Dedifferentiated amniotic fluid mesenchymal stem cell (primary cell): ENCODE data around the gene SYT2.
"Not testable (repeated sequence)": the region's sequence is repeated elsewhere in the genome, so short reads cannot be mapped to it uniquely, and the experiment has no call there.

ENCODE experiments used
- DNase-seq: peaks from one replicate; pipeline ENCODE4 v3.0.0-alpha.2; 2016; ENCODE audit errors: extremely low spot score

The SYT2 gene

DNA sequence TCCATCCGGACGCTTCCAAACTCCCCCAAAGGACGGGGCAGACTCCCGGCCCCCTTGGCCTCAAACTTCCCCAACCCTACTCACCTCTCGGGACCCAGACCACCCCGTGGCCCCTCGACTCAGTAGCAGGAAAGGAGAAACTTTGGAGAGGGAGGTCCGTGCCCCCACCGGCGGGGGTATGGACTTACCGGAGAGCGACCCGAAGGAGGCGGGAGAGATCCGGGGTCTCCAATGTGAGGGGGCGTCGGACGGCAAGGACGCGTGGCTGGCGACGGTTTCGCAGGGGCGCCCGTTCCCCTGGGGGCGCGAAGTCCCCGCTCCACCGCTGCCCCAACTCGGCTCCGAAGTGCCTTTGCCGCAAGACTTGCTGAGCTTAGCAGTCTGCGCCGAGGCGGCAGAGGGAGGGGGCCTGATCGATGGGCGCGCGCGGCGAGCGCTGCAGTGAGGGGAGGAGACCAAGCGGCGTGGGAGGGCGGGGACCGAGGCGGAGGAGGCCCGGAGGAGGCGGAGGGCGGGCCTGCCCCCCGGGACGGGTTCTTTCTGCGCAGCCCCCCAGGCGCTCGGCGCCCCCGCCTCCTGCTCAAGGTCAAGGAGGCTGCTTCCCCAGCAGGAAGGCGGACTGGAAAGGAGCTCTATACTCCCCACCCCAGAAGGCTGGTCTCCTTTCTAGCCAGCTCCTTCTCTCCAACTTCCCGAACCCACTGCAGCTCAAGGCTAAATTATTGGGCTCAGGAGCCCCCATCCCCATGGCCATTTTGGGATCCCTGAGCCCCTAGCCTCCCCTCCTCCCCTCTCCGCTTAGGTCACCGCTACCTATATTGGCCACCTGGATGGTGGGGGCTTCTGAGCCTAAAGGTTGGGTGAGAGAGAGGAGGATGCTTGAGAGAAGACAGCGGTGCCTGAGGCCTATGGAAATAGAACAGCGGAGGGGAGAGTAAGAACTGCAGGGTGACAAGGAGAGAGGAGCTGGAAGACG is at the start of gene SYT2:
TSS of gene SYT2 (minus strand) at position 385 of the 976 bp plus-strand sequence. CDS start 104,682 bp downstream, outside the sequence.
- DNase-seq = no peak

DNA sequence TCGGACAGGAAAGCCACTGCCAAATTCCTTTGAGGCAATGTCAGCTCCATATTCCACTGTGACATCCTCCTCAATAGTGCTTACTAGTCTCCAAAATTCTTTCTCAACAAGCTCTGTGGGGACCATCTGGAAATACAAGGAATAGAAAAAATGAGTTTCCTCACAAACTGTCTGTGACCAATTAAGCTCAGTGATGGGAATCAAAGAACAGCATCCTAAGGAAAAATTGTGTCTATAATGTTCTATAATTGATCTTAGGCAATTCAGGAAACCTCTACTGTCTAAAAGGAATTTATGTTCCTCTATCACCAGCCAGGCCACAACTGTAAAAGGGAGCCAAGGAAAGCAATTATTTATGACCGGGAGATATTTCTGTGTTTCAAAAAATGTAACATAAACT is 46.1 kb upstream of the SYT2 start:
- no peak for DNase-seq

DNA sequence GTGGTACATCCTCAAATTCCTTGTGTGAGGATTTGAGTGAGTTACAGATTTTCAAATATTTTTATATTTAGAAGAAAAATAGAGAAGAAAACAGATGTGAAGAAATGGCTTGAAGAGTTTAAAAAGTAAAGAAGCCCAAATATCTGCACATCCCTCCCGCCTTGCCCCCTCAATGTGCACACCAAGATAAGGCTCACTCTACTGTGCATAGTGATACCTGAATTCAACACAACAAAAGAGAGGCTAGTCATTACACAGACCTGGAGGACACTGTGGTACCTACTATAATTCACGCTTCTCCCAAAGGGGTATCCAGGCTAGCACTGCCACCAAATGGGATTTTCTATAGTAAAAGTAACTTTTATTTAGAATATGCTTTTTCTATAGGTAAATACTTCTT is 44.0 kb upstream of the SYT2 start:
- no peak for DNase-seq

DNA sequence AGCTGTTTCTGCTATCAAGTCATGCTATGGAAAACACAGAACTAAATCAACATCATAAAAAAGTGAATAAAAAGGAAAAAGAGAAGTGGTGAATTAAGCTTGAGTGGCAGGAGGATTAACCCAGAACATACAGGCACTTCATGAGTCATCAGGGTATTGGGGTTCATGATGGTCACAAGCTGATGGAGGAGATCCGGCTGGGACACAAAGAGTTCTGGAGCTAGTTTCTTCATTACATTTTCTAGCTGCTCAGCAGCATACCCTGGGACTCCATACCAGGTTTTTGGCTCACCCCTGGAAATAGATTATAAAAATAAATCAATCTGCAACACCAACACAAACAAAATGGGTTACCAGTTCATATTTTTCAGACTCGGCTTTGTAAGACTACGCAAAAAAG is 42.5 kb upstream of the SYT2 start:
- no peak for DNase-seq

DNA sequence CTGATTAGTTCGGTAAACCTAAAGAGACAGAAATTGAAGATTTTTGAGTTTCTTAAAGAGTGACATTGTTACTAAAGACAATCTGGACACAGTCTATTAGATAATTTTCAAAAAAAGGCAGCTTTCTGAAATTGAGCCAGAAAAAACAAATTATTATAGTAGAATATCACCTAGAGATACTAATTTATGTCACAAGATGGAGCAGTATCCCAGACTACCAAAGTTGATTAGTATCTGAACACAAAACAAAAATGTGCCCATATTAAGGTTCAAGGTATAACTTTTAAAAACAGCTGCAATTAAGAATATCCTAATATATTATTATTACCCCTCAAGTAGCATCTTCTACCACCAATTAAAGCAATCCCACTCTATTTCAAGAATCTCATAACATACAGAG is 40.5 kb upstream of the SYT2 start:
- DNase-seq = no peak

DNA sequence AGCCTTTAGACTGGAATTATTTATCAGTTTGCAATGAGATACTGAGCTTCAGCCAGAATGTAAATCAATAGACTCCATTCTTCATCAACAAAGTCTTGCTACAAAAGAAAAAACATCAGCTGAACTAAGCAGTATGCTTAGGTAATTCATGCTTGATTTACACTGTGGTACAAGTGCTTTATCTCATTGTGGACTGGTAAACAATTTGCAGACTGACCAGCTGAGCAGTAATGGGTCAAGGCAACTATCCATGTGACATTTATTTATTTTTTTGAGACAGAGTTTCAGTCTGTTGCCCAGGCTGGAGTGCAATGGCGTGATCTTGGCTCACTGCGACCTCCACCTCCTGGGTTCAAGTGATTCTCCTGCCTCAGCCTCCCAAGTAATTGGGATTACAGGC is 39.8 kb upstream of the SYT2 start:
- no peak for DNase-seq

DNA sequence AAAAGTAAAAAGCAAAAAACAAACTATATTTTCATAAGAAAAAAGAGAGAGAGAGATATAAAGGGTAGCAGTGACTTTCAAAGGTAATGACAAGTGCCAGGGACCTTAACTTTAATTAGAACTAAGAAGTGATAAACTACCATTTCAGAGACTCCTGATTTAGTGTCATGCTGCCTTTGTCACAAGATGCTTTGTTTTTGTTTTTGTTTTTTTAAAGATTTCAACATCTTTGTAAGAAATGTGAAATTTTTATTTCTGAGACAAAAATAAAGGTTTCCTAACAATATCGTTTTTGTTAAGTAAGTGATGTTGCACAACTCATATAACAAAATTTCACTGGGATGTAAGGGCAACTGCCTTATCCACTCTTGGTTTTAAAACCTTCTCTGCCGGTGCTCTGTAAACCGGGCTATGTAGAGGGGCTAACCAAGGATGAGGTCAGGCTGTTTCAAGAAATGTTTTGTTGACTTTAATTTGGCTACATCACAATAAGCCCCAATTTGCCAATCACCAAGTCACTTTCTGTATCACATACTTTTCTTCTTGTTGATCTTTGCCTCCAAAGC is 35.2 kb upstream of the SYT2 start:
- no peak for DNase-seq

DNA sequence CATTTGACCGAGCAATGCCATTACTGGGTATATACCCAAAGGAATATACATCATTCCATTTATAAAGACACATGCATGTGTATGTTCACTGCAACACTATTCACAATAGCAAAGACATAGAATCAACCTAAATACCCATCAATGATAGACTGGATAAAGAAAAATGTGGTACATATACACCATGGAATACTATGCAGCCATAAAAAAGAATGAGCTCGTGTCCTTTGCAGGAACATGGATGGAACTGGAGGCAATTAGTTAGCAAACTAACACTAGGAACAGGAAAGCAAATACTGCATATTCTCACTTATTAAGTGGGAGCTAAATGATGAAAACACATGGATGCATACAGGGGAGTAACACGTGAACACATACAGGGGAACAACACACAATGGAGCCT is 34.5 kb upstream of the SYT2 start:
- DNase-seq = not testable (repeated sequence)

DNA sequence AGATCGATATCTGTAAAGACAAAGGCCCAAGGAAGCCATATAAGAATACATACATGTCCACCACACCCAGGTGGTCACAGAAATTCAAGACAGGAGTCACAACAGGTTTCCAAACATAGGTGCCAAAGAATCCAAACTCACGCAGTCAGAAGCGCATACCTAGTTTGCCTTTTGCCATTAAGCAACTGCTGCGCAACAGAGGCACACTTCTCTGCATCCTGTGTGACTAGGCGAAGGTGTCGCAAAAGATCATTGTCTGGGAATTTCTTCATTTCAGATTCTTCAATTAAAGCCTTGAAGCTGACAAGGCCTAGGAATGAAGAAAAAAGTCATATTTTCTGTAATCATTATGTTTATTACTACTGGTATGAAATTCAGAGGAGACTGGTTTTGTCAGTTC is 32.2 kb upstream of the SYT2 start:
- no peak for DNase-seq

DNA sequence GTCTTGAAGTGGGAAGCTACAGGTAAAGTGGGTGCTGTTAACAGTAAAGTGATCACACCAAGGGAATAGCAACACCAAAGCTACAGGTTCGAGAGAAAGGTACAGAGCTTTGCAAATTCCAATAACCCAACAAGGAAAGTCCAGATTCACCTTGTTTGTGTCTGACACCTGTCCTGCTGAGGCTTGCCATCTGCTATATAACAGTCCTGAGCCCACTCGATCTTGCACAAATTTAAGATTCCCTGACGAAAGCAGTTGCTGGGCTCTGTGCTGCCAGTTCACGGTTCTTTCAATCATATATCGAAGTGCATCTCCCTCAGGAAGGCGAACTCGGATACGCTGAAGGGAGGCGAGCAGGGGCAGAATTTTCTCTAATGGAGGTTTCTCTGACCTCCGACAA is 23.0 kb upstream of the SYT2 start:
- DNase-seq = no peak

DNA sequence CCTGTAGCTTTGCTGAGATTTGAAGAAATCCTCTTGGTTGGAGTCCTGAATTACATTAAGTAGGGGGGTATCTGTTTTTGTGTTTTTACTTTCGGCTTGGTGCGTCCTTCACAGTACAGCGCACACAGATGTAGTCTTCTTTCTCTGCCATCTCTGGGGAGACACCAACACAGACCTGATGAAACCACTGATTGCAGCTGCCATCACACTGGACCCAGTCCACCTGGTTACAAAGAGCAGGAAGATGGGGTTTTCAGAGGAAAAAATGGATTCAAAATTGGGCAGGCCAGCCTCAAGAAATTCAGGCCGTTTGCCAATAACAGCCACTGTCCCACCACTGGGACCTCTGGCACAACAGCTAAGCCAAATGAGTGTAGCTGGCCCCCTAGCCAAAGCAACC is 18.7 kb upstream of the SYT2 start:
- no peak for DNase-seq

DNA sequence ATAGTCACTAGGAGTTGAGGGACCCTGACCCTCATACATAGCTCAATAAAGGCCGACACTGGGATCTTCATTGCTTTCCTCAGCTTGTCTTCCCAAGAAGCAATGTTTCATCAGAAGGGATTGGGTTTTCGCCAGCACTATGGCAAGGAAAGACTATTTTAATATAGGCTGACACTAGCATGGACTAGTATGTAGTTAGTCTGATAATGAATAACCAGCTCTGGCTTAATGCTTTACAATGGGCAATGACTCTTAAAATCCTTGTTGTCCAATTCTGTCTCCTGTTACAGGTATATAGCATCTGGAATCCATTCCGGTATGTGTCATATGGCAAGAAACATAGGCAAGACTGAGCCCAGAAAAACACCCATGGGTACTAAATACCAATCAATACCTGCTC is 15.3 kb upstream of the SYT2 start:
- no peak for DNase-seq

DNA sequence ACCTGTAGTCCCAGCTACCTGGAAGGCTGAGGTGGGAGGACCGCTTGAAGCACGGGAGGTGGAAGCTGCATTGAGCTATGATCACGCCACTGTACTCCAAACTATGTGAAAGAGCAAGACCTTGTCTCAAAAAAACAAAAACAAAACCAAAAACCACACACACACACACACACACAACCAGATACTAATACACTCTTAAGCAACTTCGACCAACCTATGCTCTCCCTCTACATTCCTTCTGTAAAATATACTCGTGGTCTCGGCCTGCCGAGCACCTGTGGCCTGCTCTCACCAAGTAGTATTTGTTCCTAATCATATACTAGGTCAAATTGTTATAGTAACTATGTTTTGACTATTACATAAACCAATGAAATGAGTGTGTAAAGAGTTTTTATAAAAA is 13.5 kb upstream of the SYT2 start:
- DNase-seq = no peak

DNA sequence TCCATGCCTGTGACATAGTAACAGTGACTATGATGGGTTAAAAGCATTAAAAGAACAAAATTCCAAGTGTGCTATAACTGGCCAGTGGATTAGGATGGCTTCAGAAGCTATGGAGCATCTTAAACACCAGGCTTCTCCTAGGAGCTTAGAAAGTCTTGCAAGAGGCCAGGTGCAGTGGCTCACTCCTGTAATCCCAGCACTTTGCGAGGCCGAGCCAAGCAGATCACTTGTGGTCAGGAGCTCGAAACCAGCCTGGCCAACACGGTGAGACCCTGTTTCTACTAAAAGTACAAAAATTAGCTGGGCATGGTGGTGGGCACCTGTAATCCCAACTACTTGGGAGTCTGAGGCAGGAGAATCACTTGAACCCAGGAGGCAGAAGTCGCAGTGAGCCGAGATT is 12.8 kb upstream of the SYT2 start:
- DNase-seq = not testable (repeated sequence)

DNA sequence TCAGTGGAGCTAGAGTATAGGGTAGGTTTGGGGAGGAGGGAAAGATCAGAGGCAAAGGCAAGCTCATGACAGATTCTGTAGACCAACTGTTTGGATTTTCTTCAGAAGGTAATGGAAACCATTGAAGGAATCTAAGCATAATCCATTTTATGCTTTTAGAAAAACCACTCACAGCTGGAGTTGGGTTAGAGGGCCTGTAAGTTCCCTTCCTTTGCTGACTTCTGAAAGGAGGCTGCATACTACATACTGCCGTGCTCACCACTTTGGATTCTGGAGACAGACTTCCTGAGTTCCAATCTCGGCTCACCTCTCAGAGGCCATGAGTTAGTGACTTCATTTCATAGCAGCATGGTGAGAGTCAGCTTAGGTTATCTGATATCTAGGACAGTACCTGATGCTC is 6.4 kb upstream of the SYT2 start:
- DNase-seq = no peak

DNA sequence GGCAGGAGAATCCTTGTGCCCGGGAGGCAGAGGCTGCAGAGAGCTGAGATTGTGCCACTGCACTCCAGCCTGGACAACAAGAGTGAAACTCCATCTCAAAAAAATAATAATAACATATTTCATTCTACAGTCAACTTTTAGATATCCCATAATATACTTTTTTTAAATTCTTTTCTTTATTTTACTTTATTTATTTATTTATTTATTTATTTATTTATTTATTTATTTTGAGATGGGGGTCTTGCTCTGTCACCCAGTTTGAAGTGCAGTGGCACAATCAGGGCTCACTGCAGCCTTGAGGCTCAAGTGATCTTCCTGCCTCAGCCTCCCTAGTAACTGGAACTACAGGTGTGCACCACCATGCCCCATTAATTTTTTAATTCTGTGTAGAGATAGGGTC is 3.9 kb upstream of the SYT2 start:
- not testable (repeated sequence) for DNase-seq

DNA sequence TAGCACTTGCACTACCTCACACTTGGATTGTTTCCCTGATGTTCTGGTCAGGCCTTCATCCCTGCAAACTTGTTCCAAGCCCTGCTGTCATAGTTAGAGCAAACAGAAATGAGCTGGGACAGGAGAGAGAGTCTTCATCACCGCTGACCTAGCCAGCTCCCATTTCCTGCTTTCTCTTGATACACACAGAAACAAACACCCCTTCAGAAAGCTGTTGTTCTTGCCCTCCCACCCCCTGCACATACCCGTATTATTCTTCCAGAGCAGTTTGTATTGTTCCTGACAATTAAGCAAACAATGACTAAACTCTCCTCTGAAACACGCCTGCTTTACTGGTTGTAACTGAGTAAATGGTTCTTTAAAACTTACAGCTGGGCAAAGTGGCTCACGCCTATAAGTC is 2.9 kb upstream of the SYT2 start:
- DNase-seq = no peak

DNA sequence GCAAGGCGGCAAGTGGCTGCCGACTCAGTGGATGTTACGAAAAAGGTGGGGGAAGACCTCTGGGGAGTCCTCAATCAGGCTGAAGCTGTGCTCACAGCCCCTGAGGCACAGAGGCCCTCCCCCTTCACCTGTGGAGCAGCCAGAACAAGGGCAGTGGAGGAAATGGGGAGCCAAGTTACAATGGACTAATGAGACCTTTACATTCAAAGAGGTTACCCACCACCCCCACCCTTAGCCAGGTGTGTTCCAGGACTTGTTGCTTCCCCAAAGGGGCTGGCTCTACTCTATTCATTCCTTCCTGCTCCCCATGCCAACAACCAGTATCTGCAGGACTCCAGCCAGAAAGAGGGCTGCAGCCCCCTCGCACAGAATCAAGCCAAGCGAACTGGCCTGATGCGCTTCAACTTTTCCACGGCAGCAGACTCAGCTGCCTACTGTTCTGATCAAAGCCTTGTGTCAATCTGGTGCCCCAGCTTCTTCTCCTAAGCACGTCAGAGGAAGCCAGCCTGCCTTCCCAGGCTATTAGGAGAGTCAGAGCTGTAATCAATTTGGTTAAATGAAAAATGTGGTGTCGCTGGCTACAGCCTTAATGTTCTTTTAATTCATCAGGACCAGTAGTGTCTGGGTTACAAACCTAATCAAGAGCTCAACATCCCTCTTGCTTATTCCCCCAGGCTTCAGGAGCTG is 1.8 kb upstream of the SYT2 start:
- no peak for DNase-seq

DNA sequence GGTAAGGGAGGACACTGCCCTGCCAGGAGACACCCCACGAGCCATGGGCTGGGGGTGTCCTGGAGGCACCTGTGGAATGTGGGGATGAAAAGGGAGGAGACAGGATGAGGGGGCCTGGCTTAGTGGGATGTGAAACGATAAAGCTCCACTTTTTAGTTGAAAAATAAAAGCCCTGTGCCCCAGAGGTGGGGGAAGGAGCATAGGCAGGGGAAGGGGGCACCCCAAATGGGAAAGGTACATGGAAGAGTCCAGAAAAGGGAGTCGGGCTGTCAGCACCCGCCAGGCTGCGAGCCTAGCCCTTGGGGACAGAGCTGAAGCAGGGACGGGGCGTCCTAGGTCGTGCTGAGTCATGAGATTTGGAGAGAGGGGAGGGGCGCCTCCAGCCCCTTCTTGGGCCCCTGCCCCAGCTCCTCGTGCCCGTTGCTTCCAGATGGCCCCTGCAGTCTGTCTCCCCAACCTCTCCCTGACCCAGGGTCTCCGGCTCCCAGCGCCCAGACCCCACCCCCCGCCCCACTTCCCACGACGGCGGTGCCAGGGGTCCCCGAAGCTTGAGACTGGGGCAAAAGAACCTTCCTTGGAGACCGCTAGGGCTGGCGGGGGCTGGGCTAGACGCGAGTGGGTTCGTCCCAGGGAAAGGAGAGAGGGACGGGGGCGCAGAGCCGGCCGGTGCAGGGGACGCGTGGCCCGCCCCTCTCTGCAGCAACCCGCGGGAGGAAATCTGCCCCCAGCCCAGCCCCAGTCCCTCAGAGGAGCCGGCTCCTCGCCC is 795 bp downstream of the SYT2 start:
- no peak for DNase-seq

DNA sequence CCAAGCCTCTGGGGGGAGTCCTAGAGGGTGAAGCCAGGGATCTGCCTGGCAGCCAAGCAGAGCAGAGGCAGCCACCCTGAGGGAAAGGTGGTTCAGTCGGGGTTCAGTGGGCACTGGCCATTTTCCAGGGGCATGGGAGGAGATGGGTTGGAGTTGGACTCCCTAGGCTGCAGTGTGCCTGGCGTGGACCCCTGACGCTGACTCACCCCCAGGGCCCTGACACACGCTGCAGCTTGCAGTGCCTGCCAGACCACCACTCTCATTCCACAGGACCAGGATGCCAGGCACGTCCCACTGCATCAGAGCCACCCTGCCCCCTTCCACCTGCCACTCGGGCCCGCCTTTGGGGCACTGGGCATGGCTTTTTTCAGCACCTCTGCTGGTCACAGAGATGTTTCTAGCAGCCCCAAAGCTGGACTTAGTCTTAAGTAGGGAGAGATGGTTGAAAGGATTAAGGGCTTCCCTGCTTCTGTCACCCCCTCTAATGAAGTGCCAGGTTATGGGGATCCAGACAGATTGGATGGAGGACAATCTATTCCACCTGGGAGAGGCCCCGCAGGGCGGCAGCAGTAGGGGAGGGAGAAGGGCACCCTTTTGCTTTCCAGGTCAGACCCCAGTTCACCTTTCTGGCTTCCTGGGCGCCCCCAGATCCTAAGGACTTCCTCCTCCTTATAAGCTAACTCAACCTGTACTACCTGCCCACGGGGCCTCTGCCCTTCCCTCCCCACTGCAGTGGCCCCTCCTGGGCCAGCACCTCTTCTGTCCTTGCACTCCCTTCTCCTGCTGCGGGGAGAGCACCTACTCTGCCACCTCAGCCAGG is 1.6 kb downstream of the SYT2 start:
- DNase-seq = no peak

DNA sequence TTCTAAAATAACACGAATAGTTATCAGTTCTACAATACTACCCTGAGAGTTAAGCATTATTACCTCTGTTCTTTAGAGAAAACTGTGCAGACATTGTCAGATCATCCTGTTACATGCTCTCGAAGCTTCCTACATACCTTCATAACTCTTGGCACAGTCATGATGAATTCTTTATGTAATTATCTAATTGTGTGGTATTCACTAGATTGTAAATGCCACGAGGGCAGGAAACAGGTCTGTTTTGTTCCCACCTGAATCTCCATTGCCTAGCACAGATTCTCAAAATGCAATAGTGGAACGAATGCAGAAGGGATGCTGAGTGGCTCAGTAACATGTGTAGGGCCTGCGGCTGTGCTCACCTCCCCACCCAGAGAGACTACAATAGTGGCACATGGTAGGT is 3.4 kb downstream of the SYT2 start:
- DNase-seq = no peak
